GM18511 (cell line): ENCODE results near the gene FOXR2.

Experiments used
- ATAC-seq: cut with Tn5 transposase; IDR thresholded peaks from one replicate; pipeline ENCODE4 v1.9.1; 2021; ENCODE audit warnings: mild to moderate bottlenecking, moderate library complexity; ENCODE audit not compliant: unreplicated experiment

FOXR2 gene

GRCh38 chrX:55623100-55623499 lies at the start of gene FOXR2:
Gene FOXR2 (plus strand): TSS chrX:55623400. CDS start chrX:55623712, 312 bp downstream.
- no peak for ATAC-seq

- no peak for ATAC-seq
These were observed 44.1 kb upstream of the FOXR2 start for GRCh38 chrX:55579115-55579514.

- ATAC-seq: no peak
These were observed 40.8 kb upstream of the FOXR2 start for GRCh38 chrX:55582447-55582846.

GRCh38 chrX:55593296-55593695 lies 29.9 kb upstream of the FOXR2 start:
- ATAC-seq: no peak

GRCh38 chrX:55593756-55594257 lies 29.4 kb upstream of the FOXR2 start:
- ATAC-seq: no peak

- ATAC-seq: no peak
These were observed 24.9 kb upstream of the FOXR2 start for GRCh38 chrX:55598333-55598732.

GRCh38 chrX:55619547-55619946 lies 3.7 kb upstream of the FOXR2 start:
- ATAC-seq: no peak

GRCh38 chrX:55624403-55624802 lies 1.2 kb downstream of the FOXR2 start:
- ATAC-seq: no peak

GRCh38 chrX:55636109-55636508 lies 12.9 kb downstream of the FOXR2 start:
- no peak for ATAC-seq

- ATAC-seq: peak; percentile 43
These were observed 15.7 kb downstream of the FOXR2 start for GRCh38 chrX:55638933-55639332.

GRCh38 chrX:55640854-55641253 lies 17.7 kb downstream of the FOXR2 start:
- ATAC-seq: peak; percentile 91

GRCh38 chrX:55648434-55648833 lies 25.2 kb downstream of the FOXR2 start:
- peak; percentile 65 for ATAC-seq

GRCh38 chrX:55659931-55660330 lies 36.7 kb downstream of the FOXR2 start:
- no peak for ATAC-seq

GRCh38 chrX:55663584-55663983 lies 40.4 kb downstream of the FOXR2 start:
- no peak for ATAC-seq

GRCh38 chrX:55668084-55668483 lies 44.9 kb downstream of the FOXR2 start:
- no peak for ATAC-seq
